ENCODE results near the gene MUC6. TPM values are rescaled to one million over a fixed set of nuclear protein-coding genes. Genes with fewer than 3 reads are reported as not detected.

The MUC6 gene
- total RNA-seq, 4 donors from 2014 or later: not detected

- H3K36me3 ChIP-seq: no peaks in the 10 kb centered on the region
- TF ChIP-seq POLR2A (IDR thresholded peaks at IDR 0.05; ENCODE audit: low read depth): no peak
- no peak for TF ChIP-seq POLR2AphosphoS5 (IDR thresholded peaks at IDR 0.05)
- no peak for TF ChIP-seq EP300 (IDR thresholded peaks at IDR 0.05)
- TF ChIP-seq, protein P1, sequence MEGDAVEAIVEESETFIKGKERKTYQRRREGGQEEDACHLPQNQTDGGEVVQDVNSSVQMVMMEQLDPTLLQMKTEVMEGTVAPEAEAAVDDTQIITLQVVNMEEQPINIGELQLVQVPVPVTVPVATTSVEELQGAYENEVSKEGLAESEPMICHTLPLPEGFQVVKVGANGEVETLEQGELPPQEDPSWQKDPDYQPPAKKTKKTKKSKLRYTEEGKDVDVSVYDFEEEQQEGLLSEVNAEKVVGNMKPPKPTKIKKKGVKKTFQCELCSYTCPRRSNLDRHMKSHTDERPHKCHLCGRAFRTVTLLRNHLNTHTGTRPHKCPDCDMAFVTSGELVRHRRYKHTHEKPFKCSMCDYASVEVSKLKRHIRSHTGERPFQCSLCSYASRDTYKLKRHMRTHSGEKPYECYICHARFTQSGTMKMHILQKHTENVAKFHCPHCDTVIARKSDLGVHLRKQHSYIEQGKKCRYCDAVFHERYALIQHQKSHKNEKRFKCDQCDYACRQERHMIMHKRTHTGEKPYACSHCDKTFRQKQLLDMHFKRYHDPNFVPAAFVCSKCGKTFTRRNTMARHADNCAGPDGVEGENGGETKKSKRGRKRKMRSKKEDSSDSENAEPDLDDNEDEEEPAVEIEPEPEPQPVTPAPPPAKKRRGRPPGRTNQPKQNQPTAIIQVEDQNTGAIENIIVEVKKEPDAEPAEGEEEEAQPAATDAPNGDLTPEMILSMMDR (IDR thresholded peaks at IDR 0.05): no peak
- intact Hi-C loops (cut with DNase I): no loop called here
- WGBS: 45% methylated on average over 13 of the region's 18 CpGs
- no peak overlapping the region for H3K4me3 ChIP-seq
- H3K27ac ChIP-seq (replicated peaks in 1 of 4): no peak overlapping the region
- peaks cover 0 to 78% (median 5%) of the 10 kb centered on the region in 4 donors for H3K27me3 ChIP-seq
- no peak for DNase-seq (ENCODE audit: extremely low spot score)
- no peaks in the 10 kb centered on the region for H3K9me3 ChIP-seq
- H3K4me1 ChIP-seq: peaks cover 0 to 15% (median 13%) of the 10 kb centered on the region in 4 donors
Measured at GRCh38 chr11:1072116-1072820, 35.8 kb upstream of the MUC6 start.

DNA sequence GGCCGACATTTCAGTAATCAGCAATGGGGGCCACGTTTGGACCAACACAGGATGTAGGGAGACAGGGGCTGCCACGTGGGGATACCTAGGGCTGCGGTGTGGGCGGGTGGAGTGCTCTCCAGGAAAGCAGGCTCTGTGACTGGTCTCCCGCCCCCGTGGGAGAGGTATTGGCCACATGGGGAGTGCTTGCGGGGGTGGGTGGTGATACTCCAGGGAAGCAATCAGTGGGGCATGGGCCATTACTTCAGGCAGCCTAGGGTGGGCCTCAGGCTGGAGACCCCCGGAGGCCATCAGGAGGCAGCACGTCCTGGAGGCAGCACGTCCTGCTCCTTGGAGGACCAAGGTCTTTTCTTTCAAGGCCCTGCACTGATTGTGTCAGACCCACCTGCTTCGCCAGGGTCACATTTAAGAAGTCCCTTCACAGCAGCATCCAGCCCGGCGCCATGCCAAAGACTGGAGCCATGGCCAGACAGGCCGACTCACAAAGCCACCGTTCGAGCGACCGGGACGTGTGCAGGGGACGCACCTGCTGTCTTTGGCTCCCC, 35.1 kb upstream of the MUC6 start:
- Histone ChIP-seq H3K4me1 (peaks cover 0 to 15% (median 13%) of the 10 kb centered on the region in 4 donors), H3K27me3 (peaks cover 0 to 75% (median 5%) of the 10 kb centered on the region in 4 donors), H3K9me3 (no peaks in the 10 kb centered on the region), H3K4me3 (no peak overlapping the region), H3K36me3 (no peaks in the 10 kb centered on the region), H3K27ac (replicated peaks in 1 of 4) (no peak overlapping the region)
- WGBS: 81% methylated on average over 18 of the region's 21 CpGs
- intact Hi-C loops (cut with DNase I): no loop called here
- no peak for TF ChIP-seq POLR2A (IDR thresholded peaks at IDR 0.05; ENCODE audit: low read depth)
- TF ChIP-seq, protein P1 (IDR thresholded peaks at IDR 0.05): no peak
- TF ChIP-seq EP300 (IDR thresholded peaks at IDR 0.05): no peak
- no peak for TF ChIP-seq POLR2AphosphoS5 (IDR thresholded peaks at IDR 0.05)
- no peak for DNase-seq (ENCODE audit: extremely low spot score)

DNA sequence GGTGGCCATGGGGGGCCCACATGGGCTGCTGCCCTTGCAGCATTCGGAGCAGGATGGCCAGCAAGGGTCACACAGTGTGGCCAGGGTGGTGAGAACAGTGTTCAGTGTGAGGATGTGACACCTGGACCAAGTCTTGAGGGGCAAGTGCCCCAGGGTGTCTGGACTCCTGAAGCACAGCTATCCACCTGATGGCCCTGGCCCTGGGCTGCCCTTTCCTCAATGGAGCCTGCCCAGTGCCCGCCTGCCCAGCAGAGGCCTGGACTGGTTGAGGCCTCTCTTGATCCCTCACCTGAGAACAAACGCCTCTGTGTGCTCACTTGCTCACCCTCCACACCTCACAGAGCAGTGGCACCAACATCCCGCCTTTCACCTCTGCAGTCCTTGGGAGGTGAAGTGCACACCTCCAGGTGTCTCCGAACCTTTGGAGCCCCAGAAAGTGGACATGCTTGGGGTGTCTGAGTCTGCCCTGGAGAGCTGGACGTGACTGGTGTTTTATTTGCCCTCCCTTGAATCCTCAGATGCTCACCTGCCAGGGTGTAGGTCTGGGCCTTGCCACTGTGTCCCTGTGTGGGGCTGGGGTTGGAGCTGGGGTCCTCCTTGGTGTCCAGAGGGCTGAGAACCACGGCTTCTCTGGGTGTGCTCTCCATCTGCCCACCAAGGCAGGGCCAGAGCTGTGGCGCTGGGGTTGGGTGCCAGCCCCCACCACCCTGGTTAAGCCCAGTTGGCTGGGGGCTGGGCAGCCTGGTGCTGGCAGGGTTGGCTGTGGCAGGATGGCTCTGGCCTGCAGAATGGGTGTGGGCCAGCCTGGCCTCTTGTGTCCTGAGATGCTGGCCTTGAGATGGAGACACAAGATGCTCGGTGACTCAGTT, 34.3 kb upstream of the MUC6 start:
- DNase-seq (ENCODE audit: extremely low spot score): no peak
- TF ChIP-seq, protein P1 (IDR thresholded peaks at IDR 0.05): no peak
- TF ChIP-seq POLR2A (IDR thresholded peaks at IDR 0.05; ENCODE audit: low read depth) (no peak), EP300 (IDR thresholded peaks at IDR 0.05) (no peak), POLR2AphosphoS5 (IDR thresholded peaks at IDR 0.05) (no peak)
- no peak overlapping the region for H3K27ac ChIP-seq (replicated peaks in 1 of 4)
- intact Hi-C loops (cut with DNase I): no loop called here
- H3K27me3 ChIP-seq: peaks cover 0 to 73% (median 5%) of the 10 kb centered on the region in 4 donors
- WGBS: 89% methylated on average over 8 of the region's 9 CpGs
- H3K9me3 ChIP-seq: no peaks in the 10 kb centered on the region
- no peaks in the 10 kb centered on the region for H3K36me3 ChIP-seq
- no peak overlapping the region for H3K4me3 ChIP-seq
- peaks cover 0 to 15% (median 13%) of the 10 kb centered on the region in 4 donors for H3K4me1 ChIP-seq

GRCh38 chr11:1069740-1070139, 33.2 kb upstream of the MUC6 start:
- DNase-seq (ENCODE audit: extremely low spot score): no peak
- no peak overlapping the region for H3K4me3 ChIP-seq
- H3K27me3 ChIP-seq: peaks cover 0 to 77% (median 5%) of the 10 kb centered on the region in 4 donors
- H3K4me1 ChIP-seq: peaks cover 0 to 15% (median 13%) of the 10 kb centered on the region in 4 donors
- H3K9me3 ChIP-seq: no peaks in the 10 kb centered on the region
- no peaks in the 10 kb centered on the region for H3K36me3 ChIP-seq
- no peak overlapping the region for H3K27ac ChIP-seq (replicated peaks in 1 of 4)
- intact Hi-C loops (cut with DNase I): no loop called here
- TF ChIP-seq POLR2AphosphoS5 (IDR thresholded peaks at IDR 0.05): no peak
- TF ChIP-seq EP300 (IDR thresholded peaks at IDR 0.05): no peak
- TF ChIP-seq, protein P1 (IDR thresholded peaks at IDR 0.05): no peak
- no peak for TF ChIP-seq POLR2A (IDR thresholded peaks at IDR 0.05; ENCODE audit: low read depth)
